ENCODE data around the gene SHMT2. TPM values are rescaled to one million over a fixed set of nuclear protein-coding genes. Genes with fewer than 3 reads are reported as not detected.

SHMT2 gene
- total and polyA plus RNA-seq, 4 donors, result 34.3 to 59.1 (median 51.9) TPM

GRCh38 chr12:57258977-57259970, 29.8 kb downstream of the SHMT2 start:
- no peaks in the 10 kb centered on the region for H3K27me3 ChIP-seq (ENCODE audit: control insufficient read depth in 1 of 2, insufficient read depth in 2 of 2, low read length in 1 of 2)
- 8 to 19% methylated on average over 6 of the region's 6 CpGs for WGBS, 2 donors
- no peak overlapping the region for H3K4me3 ChIP-seq (ENCODE audit: low read length in 2 of 2)
- DNase-seq (no peak), ATAC-seq (ENCODE audit: low FRiP score) (no peak)
- no peaks in the 10 kb centered on the region for H3K4me1 ChIP-seq (ENCODE audit: control insufficient read depth in 1 of 2, insufficient read depth in 2 of 2, low read length in 2 of 2)
- no peaks in the 10 kb centered on the region for H3K9me3 ChIP-seq (ENCODE audit: control insufficient read depth, low read length)
- intact Hi-C loops (cut with DNase I), result no loop called here
- peaks cover 0 to 7% of the 10 kb centered on the region in 2 donors for H3K36me3 ChIP-seq (ENCODE audit: control insufficient read depth in 1 of 2, insufficient read depth in 2 of 2, low read length in 1 of 2)
- H3K27ac ChIP-seq (ENCODE audit: low read depth in 1 of 2, low read length in 2 of 2), result no peak overlapping the region

GRCh38 chr12:57260366-57260765, 30.9 kb downstream of the SHMT2 start:
- H3K27ac ChIP-seq (ENCODE audit: low read depth in 1 of 2, low read length in 2 of 2), result no peak overlapping the region
- DNase-seq, result no peak
- H3K9me3 ChIP-seq (ENCODE audit: control insufficient read depth, low read length), result no peaks in the 10 kb centered on the region
- no peak for ATAC-seq (ENCODE audit: low FRiP score)
- peaks cover 0 to 7% of the 10 kb centered on the region in 2 donors for H3K36me3 ChIP-seq (ENCODE audit: control insufficient read depth in 1 of 2, insufficient read depth in 2 of 2, low read length in 1 of 2)
- no peaks in the 10 kb centered on the region for H3K4me1 ChIP-seq (ENCODE audit: control insufficient read depth in 1 of 2, insufficient read depth in 2 of 2, low read length in 2 of 2)
- intact Hi-C loops (cut with DNase I), result no loop called here
- 87 to 88% methylated on average over 4 of the region's 4 CpGs for WGBS, 2 donors
- H3K27me3 ChIP-seq (ENCODE audit: control insufficient read depth in 1 of 2, insufficient read depth in 2 of 2, low read length in 1 of 2), result no peaks in the 10 kb centered on the region
- H3K4me3 ChIP-seq (ENCODE audit: low read length in 2 of 2), result no peak overlapping the region

GRCh38 chr12:57261428-57261865, 31.9 kb downstream of the SHMT2 start:
- Histone ChIP-seq H3K4me1 (ENCODE audit: control insufficient read depth in 1 of 2, insufficient read depth in 2 of 2, low read length in 2 of 2) (no peaks in the 10 kb centered on the region), H3K27me3 (ENCODE audit: control insufficient read depth in 1 of 2, insufficient read depth in 2 of 2, low read length in 1 of 2) (no peaks in the 10 kb centered on the region), H3K36me3 (ENCODE audit: control insufficient read depth in 1 of 2, insufficient read depth in 2 of 2, low read length in 1 of 2) (peaks cover 0 to 7% of the 10 kb centered on the region in 2 donors), H3K4me3 (ENCODE audit: low read length in 2 of 2) (no peak overlapping the region), H3K9me3 (ENCODE audit: control insufficient read depth, low read length) (no peaks in the 10 kb centered on the region), H3K27ac (ENCODE audit: low read depth in 1 of 2, low read length in 2 of 2) (no peak overlapping the region)
- intact Hi-C loops (cut with DNase I), result no loop called here
- ATAC-seq (ENCODE audit: low FRiP score), result no peak
- WGBS, 2 donors, result 60 to 63% methylated on average over 2 of the region's 2 CpGs
- DNase-seq, result no peak

DNA sequence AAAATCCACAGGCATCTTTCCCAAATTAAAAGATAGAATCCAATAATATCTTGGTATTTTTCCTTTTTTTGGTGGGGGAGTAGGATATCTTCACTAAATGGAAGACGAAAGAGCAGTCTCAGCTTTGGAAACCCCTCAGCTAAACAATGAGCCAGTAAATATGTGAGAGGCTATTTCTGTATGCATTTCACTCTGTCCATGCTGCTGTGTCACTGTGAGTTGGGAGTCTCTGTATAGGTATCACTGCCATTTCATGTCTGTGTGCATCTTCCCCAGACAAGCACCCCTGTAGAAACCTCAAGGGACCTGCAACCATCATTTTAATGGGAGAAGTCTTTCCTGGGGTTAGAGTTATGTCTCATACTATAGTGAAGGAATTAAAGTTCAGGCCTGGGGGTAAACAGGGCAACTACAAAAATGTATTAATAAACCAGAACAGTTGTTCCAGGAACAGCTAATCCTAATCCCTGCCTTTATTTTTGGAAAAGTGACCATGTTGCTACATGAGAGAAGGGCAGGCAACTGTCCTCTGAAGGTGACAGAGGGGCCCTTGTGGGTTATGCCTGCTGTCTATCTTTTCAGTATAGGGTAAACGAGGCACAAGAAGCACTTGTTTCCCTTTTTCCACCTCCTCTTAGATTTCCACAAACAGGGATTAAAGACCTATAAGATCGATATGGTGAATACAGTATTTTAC, 32.8 kb downstream of the SHMT2 start:
- DNase-seq (no peak), ATAC-seq (ENCODE audit: low FRiP score) (no peak)
- H3K9me3 ChIP-seq (ENCODE audit: control insufficient read depth, low read length), result no peaks in the 10 kb centered on the region
- no peaks in the 10 kb centered on the region for H3K4me1 ChIP-seq (ENCODE audit: control insufficient read depth in 1 of 2, insufficient read depth in 2 of 2, low read length in 2 of 2)
- H3K36me3 ChIP-seq (ENCODE audit: control insufficient read depth in 1 of 2, insufficient read depth in 2 of 2, low read length in 1 of 2), result peaks cover 0 to 7% of the 10 kb centered on the region in 2 donors
- H3K27ac ChIP-seq (ENCODE audit: low read depth in 1 of 2, low read length in 2 of 2), result no peak overlapping the region
- 90 to 96% methylated on average over 3 of the region's 3 CpGs for WGBS, 2 donors
- no peak overlapping the region for H3K4me3 ChIP-seq (ENCODE audit: low read length in 2 of 2)
- intact Hi-C loops (cut with DNase I), result no loop called here
- no peaks in the 10 kb centered on the region for H3K27me3 ChIP-seq (ENCODE audit: control insufficient read depth in 1 of 2, insufficient read depth in 2 of 2, low read length in 1 of 2)

GRCh38 chr12:57263096-57263495, 33.6 kb downstream of the SHMT2 start:
- WGBS, 2 donors, result 86 to 95% methylated on average over 2 of the region's 2 CpGs
- Histone ChIP-seq H3K27me3 (ENCODE audit: control insufficient read depth in 1 of 2, insufficient read depth in 2 of 2, low read length in 1 of 2) (no peaks in the 10 kb centered on the region), H3K36me3 (ENCODE audit: control insufficient read depth in 1 of 2, insufficient read depth in 2 of 2, low read length in 1 of 2) (peaks cover 2 to 4% of the 10 kb centered on the region in 2 donors), H3K4me3 (ENCODE audit: low read length in 2 of 2) (no peak overlapping the region), H3K27ac (ENCODE audit: low read depth in 1 of 2, low read length in 2 of 2) (no peak overlapping the region), H3K4me1 (ENCODE audit: control insufficient read depth in 1 of 2, insufficient read depth in 2 of 2, low read length in 2 of 2) (no peaks in the 10 kb centered on the region), H3K9me3 (ENCODE audit: control insufficient read depth, low read length) (no peaks in the 10 kb centered on the region)
- ATAC-seq (ENCODE audit: low FRiP score) (no peak), DNase-seq (no peak)
- intact Hi-C loops (cut with DNase I), result loop anchor here in 1 of 2 donors (1.0 kb wide), 1 partner anchor 191 kb away; no protein-coding TSS in a partner anchor

DNA sequence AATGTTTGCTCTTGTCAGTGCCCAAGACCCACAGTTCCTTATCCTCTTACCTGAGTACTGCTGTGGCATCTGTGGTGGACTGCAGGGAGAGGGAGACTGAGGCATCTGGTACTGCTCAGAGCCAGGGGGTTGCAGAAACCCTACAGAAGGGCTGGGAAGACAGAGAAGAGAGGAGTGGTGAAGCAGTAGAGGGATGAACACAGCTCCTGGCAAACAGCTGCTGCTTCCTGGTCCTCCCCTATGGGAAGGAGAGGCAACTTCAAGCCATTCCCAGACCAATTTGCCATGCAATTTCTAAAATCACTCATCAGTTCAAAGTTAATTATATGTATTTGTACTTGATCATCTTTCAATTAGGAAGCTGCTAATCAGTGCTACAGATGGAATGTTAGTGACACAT, 37.2 kb downstream of the SHMT2 start:
- Histone ChIP-seq H3K27me3 (ENCODE audit: control insufficient read depth in 1 of 2, insufficient read depth in 2 of 2, low read length in 1 of 2) (no peaks in the 10 kb centered on the region), H3K9me3 (ENCODE audit: control insufficient read depth, low read length) (no peaks in the 10 kb centered on the region), H3K36me3 (ENCODE audit: control insufficient read depth in 1 of 2, insufficient read depth in 2 of 2, low read length in 1 of 2) (peaks cover 3 to 6% of the 10 kb centered on the region in 2 donors), H3K27ac (ENCODE audit: low read depth in 1 of 2, low read length in 2 of 2) (no peak overlapping the region), H3K4me1 (ENCODE audit: control insufficient read depth in 1 of 2, insufficient read depth in 2 of 2, low read length in 2 of 2) (no peaks in the 10 kb centered on the region), H3K4me3 (ENCODE audit: low read length in 2 of 2) (no peak overlapping the region)
- ATAC-seq (ENCODE audit: low FRiP score), result no peak
- DNase-seq, result no peak
- intact Hi-C loops (cut with DNase I), result loop anchor here in 1 of 2 donors (5.0 kb wide), 1 partner anchor 186 kb away; no protein-coding TSS in a partner anchor

DNA sequence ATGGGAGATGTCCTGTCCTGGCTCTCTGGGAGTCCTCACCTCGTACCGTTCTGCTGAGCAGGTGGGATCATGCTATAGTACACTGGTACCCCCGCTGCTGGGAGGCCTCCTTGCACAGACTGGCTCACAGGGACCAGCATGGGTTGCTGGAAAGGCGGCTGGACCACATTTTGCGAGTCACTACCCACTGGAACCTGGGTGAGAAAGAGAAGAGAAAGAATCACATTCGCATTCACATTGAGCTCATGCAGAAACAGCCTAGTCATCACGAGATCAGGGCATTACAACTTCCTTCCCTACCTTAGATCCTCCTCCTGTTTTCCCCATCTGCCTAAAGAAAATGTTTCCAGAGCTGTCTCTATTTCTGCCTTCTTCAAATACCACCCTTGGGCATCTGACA, 38.8 kb downstream of the SHMT2 start:
- ATAC-seq (ENCODE audit: low FRiP score) (no peak), DNase-seq (no peak)
- intact Hi-C loops (cut with DNase I), result loop anchor here in 1 of 2 donors (5.0 kb wide), 1 partner anchor 184 kb away; no protein-coding TSS in a partner anchor
- H3K36me3 ChIP-seq (ENCODE audit: control insufficient read depth in 1 of 2, insufficient read depth in 2 of 2, low read length in 1 of 2), result peaks cover 2 to 6% of the 10 kb centered on the region in 2 donors
- no peak overlapping the region for H3K4me3 ChIP-seq (ENCODE audit: low read length in 2 of 2)
- H3K27me3 ChIP-seq (ENCODE audit: control insufficient read depth in 1 of 2, insufficient read depth in 2 of 2, low read length in 1 of 2), result no peaks in the 10 kb centered on the region
- H3K4me1 ChIP-seq (ENCODE audit: control insufficient read depth in 1 of 2, insufficient read depth in 2 of 2, low read length in 2 of 2), result no peaks in the 10 kb centered on the region
- H3K27ac ChIP-seq (ENCODE audit: low read depth in 1 of 2, low read length in 2 of 2), result no peak overlapping the region
- WGBS, 2 donors, result 84 to 90% methylated on average over 7 of the region's 7 CpGs
- no peaks in the 10 kb centered on the region for H3K9me3 ChIP-seq (ENCODE audit: control insufficient read depth, low read length)

DNA sequence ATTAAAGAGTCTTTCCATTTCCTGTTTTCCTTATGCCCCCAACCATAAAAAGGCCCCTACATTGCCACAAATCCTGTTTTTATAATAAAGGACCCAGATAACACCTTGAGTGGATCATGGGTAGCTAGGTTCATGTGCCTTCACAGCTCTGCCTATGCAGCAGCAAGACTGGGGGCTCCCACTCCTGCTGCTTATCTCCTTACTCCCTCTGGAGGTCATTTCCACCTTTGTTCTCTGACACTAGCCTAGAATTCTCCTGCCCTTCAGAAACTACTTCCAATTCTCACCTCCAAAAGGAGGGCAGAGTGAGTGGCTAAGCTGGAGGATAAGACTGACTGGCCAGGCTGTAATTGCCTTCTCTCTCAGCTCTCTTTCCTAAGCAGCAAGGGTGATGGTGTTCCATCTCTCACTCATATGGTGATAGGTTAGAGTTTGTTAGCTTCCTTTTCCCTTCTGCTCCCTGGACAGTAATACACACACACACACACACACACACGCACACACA, 41.5 kb downstream of the SHMT2 start:
- intact Hi-C loops (cut with DNase I), result no loop called here
- Histone ChIP-seq H3K27ac (ENCODE audit: low read depth in 1 of 2, low read length in 2 of 2) (no peak overlapping the region), H3K4me1 (ENCODE audit: control insufficient read depth in 1 of 2, insufficient read depth in 2 of 2, low read length in 2 of 2) (no peaks in the 10 kb centered on the region), H3K36me3 (ENCODE audit: control insufficient read depth in 1 of 2, insufficient read depth in 2 of 2, low read length in 1 of 2) (peaks cover 2 to 6% of the 10 kb centered on the region in 2 donors), H3K4me3 (ENCODE audit: low read length in 2 of 2) (no peak overlapping the region), H3K27me3 (ENCODE audit: control insufficient read depth in 1 of 2, insufficient read depth in 2 of 2, low read length in 1 of 2) (no peaks in the 10 kb centered on the region), H3K9me3 (ENCODE audit: control insufficient read depth, low read length) (no peaks in the 10 kb centered on the region)
- DNase-seq, result no peak
- ATAC-seq (ENCODE audit: low FRiP score), result no peak
- WGBS, 2 donors, result 83 to 97% methylated on average over 1 of the region's 1 CpG

Data from aorta (tissue), 5 donors.